Activated naive CD8-positive, alpha-beta T cell treated with anti-CD3 and anti-CD28 coated beads, Interleukin-2, amount 10 ng/mL, durations not matched to agents 7 days and 5 days (primary cell): ENCODE measurements around the gene OSTF1. TPM values are rescaled to one million over a fixed set of nuclear protein-coding genes. Genes with fewer than 3 reads are reported as not detected.

Source experiments
- ATAC-seq: fragments of 150-1000 bp; cut with Tn5 transposase; one replicate; pipeline ENCODE4 v1.10.0; 2021; ENCODE audit warnings: low read depth, moderate library complexity
- POLR2A ChIA-PET: fragments of 350-600 bp; sonication (Branson Sonifier 250); formaldehyde crosslinking; loops from one replicate; lab custom pipeline; 2021; ENCODE audit warnings: antibody characterized with exemption; lab: Charles Lee
- DNase-seq: peaks from one replicate; pipeline ENCODE4 v3.0.0; 2021
- H3K27ac Mint-ChIP-seq: one replicate; pipeline ENCODE4 v1.8.0; 2022; ENCODE audit warnings: mild to moderate bottlenecking, mixed read lengths
- H3K27me3 Mint-ChIP-seq: one replicate; pipeline ENCODE4 v1.8.0; 2022; ENCODE audit warnings: mild to moderate bottlenecking, moderate library complexity, mixed read lengths
- H3K36me3 Mint-ChIP-seq: one replicate; pipeline ENCODE4 v1.8.0; 2021; ENCODE audit warnings: mild to moderate bottlenecking, mixed read lengths
- H3K4me1 Mint-ChIP-seq: one replicate; pipeline ENCODE4 v1.8.0; 2021; ENCODE audit warnings: mixed read lengths
- H3K4me3 Mint-ChIP-seq: one replicate; pipeline ENCODE4 v1.8.0; 2022; ENCODE audit warnings: mild to moderate bottlenecking, moderate library complexity, mixed read lengths
- H3K9me3 Mint-ChIP-seq: one replicate; pipeline ENCODE4 v1.8.0; 2021; ENCODE audit warnings: mixed read lengths
- total RNA-seq, 2 experiments: library from RNA; stranded (reverse); gene quantifications; one replicate each; pipeline ENCODE4 v1.2.3, GENCODE V29; 2021

Gene OSTF1
- total RNA-seq, 2 experiments from 2014 or later, result 99.9 to 108 TPM

GRCh38 chr9:75089373-75089766 lies 1.1 kb downstream of the OSTF1 start:
- H3K4me1 Mint-ChIP-seq, result peaks cover 53% of the 10 kb centered on the region
- DNase-seq, result no peak
- peaks cover 14% of the 10 kb centered on the region for H3K36me3 Mint-ChIP-seq
- no peak for ATAC-seq
- H3K9me3 Mint-ChIP-seq, result no peaks in the 10 kb centered on the region
- peak overlapping the region; percentile 97 for H3K4me3 Mint-ChIP-seq
- H3K27ac Mint-ChIP-seq, result peak overlapping the region; percentile 89
- no peaks in the 10 kb centered on the region for H3K27me3 Mint-ChIP-seq
- POLR2A ChIA-PET, result interaction anchor here (0.7 to 3.4 kb wide), 2 partner anchors 60 to 66 kb away, joined by 3 to 40 read pairs; no protein-coding TSS in a partner anchor

- Mint-ChIP-seq H3K4me1 (peaks cover 51% of the 10 kb centered on the region), H3K36me3 (peaks cover 12% of the 10 kb centered on the region), H3K4me3 (peak overlapping the region; percentile 97), H3K27me3 (no peaks in the 10 kb centered on the region), H3K27ac (no peak overlapping the region), H3K9me3 (no peaks in the 10 kb centered on the region)
- POLR2A ChIA-PET, result interaction anchor here (0.9 to 3.4 kb wide), 2 partner anchors 55 to 58 kb away, joined by 3 to 40 read pairs; no protein-coding TSS in a partner anchor
- no peak for DNase-seq
- no peak for ATAC-seq
Measured at GRCh38 chr9:75090579-75090978, 2.3 kb downstream of the OSTF1 start.

DNA sequence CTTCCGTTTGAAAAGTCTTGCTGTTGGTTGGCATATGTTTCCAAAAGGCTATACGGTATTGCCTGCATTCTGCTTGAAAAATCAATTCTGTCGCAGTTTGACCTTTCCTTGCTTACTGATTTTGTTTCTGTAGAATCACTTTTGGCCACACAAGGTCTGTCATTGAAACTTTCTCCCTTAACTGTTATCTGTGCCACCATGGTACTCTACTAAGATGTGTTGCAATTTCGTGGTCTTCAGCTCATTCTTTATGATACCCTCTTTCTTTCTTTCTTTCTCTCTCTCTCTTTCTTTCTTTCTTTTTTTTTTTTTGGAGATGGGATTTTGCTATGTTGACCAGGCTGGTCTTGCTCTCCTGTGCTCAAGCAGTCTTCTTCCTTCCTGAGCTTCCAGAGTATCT lies 4.5 kb downstream of the OSTF1 start:
- Mint-ChIP-seq H3K27me3 (no peaks in the 10 kb centered on the region), H3K4me3 (peak overlapping the region; percentile 21), H3K4me1 (peaks cover 41% of the 10 kb centered on the region), H3K9me3 (no peaks in the 10 kb centered on the region), H3K27ac (peak overlapping the region; percentile 71), H3K36me3 (peaks cover 16% of the 10 kb centered on the region)
- ATAC-seq (no peak), DNase-seq (no peak)
- POLR2A ChIA-PET, result interaction anchor here (1.2 to 1.5 kb wide), 2 partner anchors 53 to 141 kb away, joined by 3 to 5 read pairs; partner anchors contain the start of gene C9orf40

DNA sequence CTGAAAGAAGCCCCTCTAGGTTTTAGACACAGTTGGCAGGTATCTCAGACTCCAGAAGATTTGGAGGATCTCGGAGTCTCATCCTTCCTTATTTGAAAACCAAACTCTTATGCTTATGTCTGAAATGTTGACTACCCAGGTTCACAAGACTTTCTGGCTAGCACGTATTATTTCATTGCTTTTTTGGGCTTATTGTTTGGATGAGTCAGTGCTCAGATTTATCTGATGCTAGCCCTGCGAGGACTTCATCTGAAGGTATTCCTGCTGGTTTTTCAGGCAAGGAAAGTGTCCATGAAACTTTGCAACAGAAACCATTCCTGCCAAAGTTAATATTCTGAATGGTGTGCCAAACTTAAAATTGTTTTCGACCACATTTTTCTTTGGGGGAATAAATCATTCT lies 8.5 kb downstream of the OSTF1 start:
- POLR2A ChIA-PET, result no interaction called here
- Mint-ChIP-seq H3K4me1 (peaks cover 25% of the 10 kb centered on the region), H3K27me3 (no peaks in the 10 kb centered on the region), H3K27ac (no peak overlapping the region), H3K9me3 (no peaks in the 10 kb centered on the region), H3K36me3 (peaks cover 25% of the 10 kb centered on the region), H3K4me3 (no peak overlapping the region)
- ATAC-seq (no peak), DNase-seq (no peak)

DNA sequence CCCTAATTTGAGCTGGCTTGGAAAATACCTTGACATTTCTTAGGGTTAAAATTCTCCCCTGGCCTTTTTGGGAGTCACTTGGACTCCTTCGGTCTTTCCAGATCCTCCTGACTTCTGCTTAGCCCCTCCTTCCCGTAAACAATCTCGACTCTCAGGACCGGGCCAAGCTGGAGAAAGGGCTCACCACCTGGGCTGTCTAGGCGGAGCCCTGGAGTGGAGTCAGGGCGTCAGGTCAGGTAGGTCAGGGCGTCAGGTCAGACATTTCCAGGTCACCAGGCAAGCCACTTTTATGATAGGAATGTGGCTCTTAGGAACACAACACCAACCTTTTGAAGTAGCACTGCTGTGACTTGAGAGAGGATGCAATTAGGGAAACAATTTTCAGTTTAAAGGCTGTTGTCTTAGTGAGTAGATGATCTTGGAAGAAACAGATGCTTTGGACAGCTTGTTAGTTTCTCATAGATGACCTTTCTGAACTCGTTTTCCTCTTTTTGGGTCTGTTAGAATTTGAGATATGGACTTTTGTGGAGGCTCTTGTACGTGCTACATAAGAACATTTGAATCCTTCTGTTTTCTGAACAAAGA lies 12.8 kb downstream of the OSTF1 start:
- Mint-ChIP-seq H3K4me3 (no peak overlapping the region), H3K4me1 (peaks cover 25% of the 10 kb centered on the region), H3K27ac (no peak overlapping the region), H3K9me3 (no peaks in the 10 kb centered on the region), H3K36me3 (peaks cover 32% of the 10 kb centered on the region), H3K27me3 (no peaks in the 10 kb centered on the region)
- POLR2A ChIA-PET, result no interaction called here
- no peak for DNase-seq
- no peak for ATAC-seq

GRCh38 chr9:75102177-75102790 lies 14.0 kb downstream of the OSTF1 start:
- H3K4me1 Mint-ChIP-seq, result peaks cover 28% of the 10 kb centered on the region
- H3K4me3 Mint-ChIP-seq, result no peak overlapping the region
- peaks cover 34% of the 10 kb centered on the region for H3K36me3 Mint-ChIP-seq
- ATAC-seq, result no peak
- H3K27me3 Mint-ChIP-seq, result no peaks in the 10 kb centered on the region
- POLR2A ChIA-PET, result no interaction called here
- H3K27ac Mint-ChIP-seq, result peak overlapping the region; percentile 51
- H3K9me3 Mint-ChIP-seq, result no peaks in the 10 kb centered on the region
- DNase-seq, result no peak

GRCh38 chr9:75104607-75105006 lies 16.3 kb downstream of the OSTF1 start:
- peaks cover 30% of the 10 kb centered on the region for H3K36me3 Mint-ChIP-seq

GRCh38 chr9:75105019-75105540 lies 16.8 kb downstream of the OSTF1 start:
- POLR2A ChIA-PET, result interaction anchor here (0.6 kb wide), 1 partner anchor 1493 kb away, joined by 3 read pairs; no protein-coding TSS in a partner anchor
- H3K27me3 Mint-ChIP-seq, result no peaks in the 10 kb centered on the region
- H3K4me3 Mint-ChIP-seq, result peak overlapping the region; percentile 49
- peak overlapping the region; percentile 43 for H3K27ac Mint-ChIP-seq
- H3K9me3 Mint-ChIP-seq, result no peaks in the 10 kb centered on the region
- peaks cover 30% of the 10 kb centered on the region for H3K36me3 Mint-ChIP-seq
- DNase-seq (no peak), ATAC-seq (no peak)
- peaks cover 34% of the 10 kb centered on the region for H3K4me1 Mint-ChIP-seq

More at GRCh38 chr9:75104607-75105006, 16.3 kb downstream of the OSTF1 start:
- H3K27ac Mint-ChIP-seq, result no peak overlapping the region
- H3K9me3 Mint-ChIP-seq, result no peaks in the 10 kb centered on the region
- H3K4me3 Mint-ChIP-seq, result no peak overlapping the region
- no peaks in the 10 kb centered on the region for H3K27me3 Mint-ChIP-seq
- no peak for ATAC-seq
- no peak for DNase-seq
- peaks cover 34% of the 10 kb centered on the region for H3K4me1 Mint-ChIP-seq
- POLR2A ChIA-PET, result no interaction called here

DNA sequence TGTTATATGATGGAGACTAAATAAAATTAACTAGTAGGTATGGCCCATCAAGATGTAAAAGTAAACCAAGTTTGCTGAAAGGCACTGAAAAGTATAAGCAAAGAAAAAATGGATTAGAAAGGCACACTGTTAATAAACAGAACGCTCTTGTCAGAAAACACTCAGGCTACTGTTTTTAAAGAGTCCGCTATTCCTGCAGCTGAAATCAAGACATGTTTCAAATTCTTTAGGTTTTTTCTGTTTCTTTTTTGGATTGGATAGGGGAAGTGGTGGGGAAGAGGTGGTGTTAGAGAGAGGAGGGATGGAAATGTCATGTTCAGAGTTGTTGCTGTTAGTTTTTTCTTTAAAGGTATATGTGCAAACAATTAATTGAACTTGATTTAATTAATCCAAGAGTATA lies 17.5 kb downstream of the OSTF1 start:
- H3K36me3 Mint-ChIP-seq, result peaks cover 36% of the 10 kb centered on the region
- POLR2A ChIA-PET, result interaction anchor here (0.6 kb wide), 3 partner anchors 19 to 1492 kb away, joined by 3 to 6 read pairs (median 4); no protein-coding TSS in a partner anchor
- peaks cover 37% of the 10 kb centered on the region for H3K4me1 Mint-ChIP-seq
- no peak overlapping the region for H3K27ac Mint-ChIP-seq
- H3K4me3 Mint-ChIP-seq, result peak overlapping the region; percentile 51
- DNase-seq (no peak), ATAC-seq (no peak)
- no peaks in the 10 kb centered on the region for H3K27me3 Mint-ChIP-seq
- H3K9me3 Mint-ChIP-seq, result no peaks in the 10 kb centered on the region

DNA sequence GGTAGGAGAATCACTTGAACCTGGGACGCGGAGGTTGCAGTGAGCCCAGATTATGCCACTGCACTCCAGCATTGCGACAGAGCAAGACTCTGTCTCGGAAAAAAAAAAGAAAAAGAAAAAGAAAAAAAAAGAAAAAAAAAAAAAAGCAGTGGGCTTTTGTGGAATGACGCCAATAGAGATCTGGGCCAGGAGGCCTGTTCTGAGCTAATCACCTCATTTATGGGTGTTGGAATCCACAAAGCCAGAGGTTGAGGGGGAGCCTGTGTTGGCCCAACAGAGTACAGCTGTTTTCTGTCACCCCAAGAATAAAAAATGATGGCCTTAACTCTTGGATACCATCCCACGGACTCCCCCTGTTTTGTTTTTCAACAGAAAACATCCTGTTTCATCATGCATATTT lies 18.5 kb downstream of the OSTF1 start:
- POLR2A ChIA-PET, result no interaction called here
- DNase-seq, result no peak
- Mint-ChIP-seq H3K4me3 (no peak overlapping the region), H3K27ac (no peak overlapping the region), H3K36me3 (peaks cover 32% of the 10 kb centered on the region), H3K27me3 (no peaks in the 10 kb centered on the region), H3K9me3 (no peaks in the 10 kb centered on the region), H3K4me1 (peaks cover 39% of the 10 kb centered on the region)
- ATAC-seq, result no peak

DNA sequence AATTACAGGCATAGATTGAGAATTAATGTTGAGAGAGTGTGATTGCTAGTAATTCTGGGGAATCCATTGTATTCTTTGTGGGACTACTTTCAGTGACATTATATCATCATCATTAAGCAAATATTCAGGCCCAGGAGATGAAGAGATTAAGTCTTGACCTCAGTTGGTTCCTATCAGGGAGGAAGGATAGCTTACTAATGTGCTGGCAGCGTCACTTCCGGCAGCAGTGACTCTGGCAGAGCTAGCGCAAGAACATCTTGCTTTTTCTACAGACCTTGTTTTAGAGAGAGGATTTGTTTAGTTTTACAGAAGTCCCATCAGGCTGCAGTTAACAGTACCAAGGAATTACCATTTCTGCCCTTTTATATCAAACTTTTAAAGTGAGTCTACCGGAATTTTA lies 20.3 kb downstream of the OSTF1 start:
- DNase-seq, result no peak
- H3K9me3 Mint-ChIP-seq, result no peaks in the 10 kb centered on the region
- H3K27me3 Mint-ChIP-seq, result no peaks in the 10 kb centered on the region
- no peak overlapping the region for H3K27ac Mint-ChIP-seq
- ATAC-seq, result no peak
- POLR2A ChIA-PET, result interaction anchor here (0.7 kb wide), 1 partner anchor 34 kb away, joined by 4 read pairs; no protein-coding TSS in a partner anchor
- peak overlapping the region; percentile 27 for H3K4me3 Mint-ChIP-seq
- peaks cover 37% of the 10 kb centered on the region for H3K4me1 Mint-ChIP-seq
- H3K36me3 Mint-ChIP-seq, result peaks cover 27% of the 10 kb centered on the region

- no peak overlapping the region for H3K27ac Mint-ChIP-seq
Measured at GRCh38 chr9:75109210-75109839, 21.0 kb downstream of the OSTF1 start.

DNA sequence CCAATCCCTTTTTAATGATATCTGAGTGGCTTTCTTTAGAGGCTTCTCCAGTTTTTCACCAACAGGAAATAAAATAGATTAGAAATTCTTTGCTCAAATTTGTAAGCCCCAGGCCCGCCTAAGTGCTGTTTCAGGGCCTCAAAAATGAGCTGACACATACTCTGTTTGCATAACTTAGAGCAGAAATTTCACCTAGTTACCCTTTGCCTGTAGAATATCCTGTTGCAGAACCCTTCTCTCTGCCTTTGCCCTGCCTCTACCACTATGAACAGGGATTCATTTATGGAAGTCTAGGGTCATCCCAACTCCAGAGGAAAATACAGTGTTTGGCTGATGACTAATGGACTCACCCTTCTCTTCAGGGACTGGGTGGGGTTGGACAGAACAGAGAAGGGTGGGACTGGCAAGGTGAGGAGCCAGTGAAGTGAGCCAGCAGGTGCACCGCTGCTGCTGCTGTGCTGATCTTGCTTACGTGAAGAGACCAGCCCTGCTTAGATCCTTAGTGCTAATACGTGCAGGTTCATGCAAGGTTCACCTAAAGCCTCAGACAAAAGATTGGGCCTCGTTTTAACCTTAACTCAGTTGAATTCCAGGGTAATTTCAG lies 22.8 kb downstream of the OSTF1 start:
- peaks cover 28% of the 10 kb centered on the region for H3K36me3 Mint-ChIP-seq
- POLR2A ChIA-PET, result no interaction called here
- no peak overlapping the region for H3K4me3 Mint-ChIP-seq
- ATAC-seq (no peak), DNase-seq (no peak)
- H3K27me3 Mint-ChIP-seq, result no peaks in the 10 kb centered on the region
- peaks cover 21% of the 10 kb centered on the region for H3K4me1 Mint-ChIP-seq
- no peaks in the 10 kb centered on the region for H3K9me3 Mint-ChIP-seq
- no peak overlapping the region for H3K27ac Mint-ChIP-seq

More at GRCh38 chr9:75109210-75109839, 21.0 kb downstream of the OSTF1 start:
- Mint-ChIP-seq H3K4me1 (peaks cover 39% of the 10 kb centered on the region), H3K27me3 (no peaks in the 10 kb centered on the region), H3K4me3 (no peak overlapping the region), H3K9me3 (no peaks in the 10 kb centered on the region), H3K36me3 (peaks cover 31% of the 10 kb centered on the region)
- POLR2A ChIA-PET, result no interaction called here
- DNase-seq (no peak), ATAC-seq (no peak)
